H9 (cell line): ENCODE results near the gene ZNF775. TPM values are rescaled to one million over a fixed set of nuclear protein-coding genes. Genes with fewer than 3 reads are reported as not detected.

ENCODE experiments used
- DNase-seq: peaks from one replicate; pipeline ENCODE4 v3.0.0-alpha.2; 2017
- H2AFZ ChIP-seq: one replicate; pipeline ENCODE4 v1.6.1; 2013; ENCODE audit warnings: mild to moderate bottlenecking, low read length, control low read depth, moderate library complexity
- H2AK5ac ChIP-seq: 2 replicates; pipeline ENCODE4 v1.6.1; 2013; ENCODE audit warnings: low read length, control low read depth, mixed read lengths; ENCODE audit not compliant: insufficient read length
- H2BK120ac ChIP-seq: one replicate; pipeline ENCODE4 v1.6.1; 2013; ENCODE audit warnings: low read depth, mild to moderate bottlenecking, low read length, control low read depth, inconsistent platforms; ENCODE audit not compliant: poor library complexity, severe bottlenecking
- H2BK12ac ChIP-seq: 2 replicates; pipeline ENCODE4 v1.6.1; 2013; ENCODE audit warnings: low read length, control low read depth, mixed read lengths, low read depth; ENCODE audit not compliant: insufficient read length
- H2BK15ac ChIP-seq: 2 replicates; pipeline ENCODE4 v1.6.1; 2013; ENCODE audit warnings: low read depth, low read length, control low read depth
- H2BK20ac ChIP-seq: one replicate; pipeline ENCODE4 v1.6.1; 2013; ENCODE audit warnings: low read depth, mild to moderate bottlenecking, low read length, control low read depth, inconsistent platforms; ENCODE audit not compliant: poor library complexity, severe bottlenecking
- H2BK5ac ChIP-seq: 2 replicates; pipeline ENCODE4 v1.6.1; 2013; ENCODE audit warnings: low read length, control low read depth, mixed read lengths; ENCODE audit not compliant: insufficient read length
- H3K14ac ChIP-seq: 2 replicates; pipeline ENCODE4 v1.6.1; 2013; ENCODE audit warnings: low read length, control low read depth; ENCODE audit not compliant: insufficient read depth
- H3K18ac ChIP-seq: 2 replicates; pipeline ENCODE4 v1.6.1; 2013; ENCODE audit warnings: low read depth, mild to moderate bottlenecking, mixed read lengths, low read length, control low read depth; ENCODE audit not compliant: insufficient read length
- H3K23ac ChIP-seq: 2 replicates; pipeline ENCODE4 v1.6.1; 2013; ENCODE audit warnings: low read length, control low read depth, mixed read lengths, low read depth; ENCODE audit not compliant: insufficient read length
- H3K23me2 ChIP-seq: 2 replicates; pipeline ENCODE4 v1.6.1; 2013; ENCODE audit warnings: low read depth, mild to moderate bottlenecking, mixed read lengths, low read length, control low read depth; ENCODE audit not compliant: insufficient read length, poor library complexity, severe bottlenecking
- H3K27ac ChIP-seq: 2 replicates; pipeline ENCODE4 v1.5.1; 2013; ENCODE audit warnings: low read length, control low read depth, mixed read lengths, low read depth; ENCODE audit not compliant: insufficient read length
- H3K27me3 ChIP-seq: 2 replicates; pipeline ENCODE4 v1.6.1; 2013; ENCODE audit warnings: low read length, control low read depth, inconsistent platforms; ENCODE audit not compliant: insufficient read depth
- H3K4ac ChIP-seq: 2 replicates; pipeline ENCODE4 v1.6.1; 2013; ENCODE audit warnings: low read depth, mild to moderate bottlenecking, control low read depth, inconsistent platforms, low read length, moderate library complexity
- H3K4me1 ChIP-seq: 2 replicates; pipeline ENCODE4 v1.6.1; 2013; ENCODE audit warnings: low read length, control low read depth, inconsistent platforms; ENCODE audit not compliant: insufficient read depth
- H3K4me2 ChIP-seq: 2 replicates; pipeline ENCODE4 v1.6.1; 2013; ENCODE audit warnings: low read length, control low read depth, mixed read lengths; ENCODE audit not compliant: insufficient read length, insufficient read depth
- H3K56ac ChIP-seq: 2 replicates; pipeline ENCODE4 v1.6.1; 2013; ENCODE audit warnings: low read depth, mild to moderate bottlenecking, mixed read lengths, low read length, control low read depth; ENCODE audit not compliant: insufficient read length
- H3K79me1 ChIP-seq: 2 replicates; pipeline ENCODE4 v1.6.1; 2013; ENCODE audit warnings: low read depth, mild to moderate bottlenecking, moderate library complexity, low read length, control low read depth, inconsistent platforms; ENCODE audit not compliant: insufficient read depth, poor library complexity, severe bottlenecking
- H3K79me2 ChIP-seq: 2 replicates; pipeline ENCODE4 v1.6.1; 2013; ENCODE audit warnings: low read length, control low read depth, inconsistent platforms; ENCODE audit not compliant: insufficient read depth
- H3K9ac ChIP-seq: 2 replicates; pipeline ENCODE4 v1.6.1; 2013; ENCODE audit warnings: low read length, control low read depth, mixed read lengths; ENCODE audit not compliant: insufficient read length; ENCODE audit errors: extremely low read depth
- H3K9me3 ChIP-seq: one replicate; pipeline ENCODE4 v1.6.1; 2013; ENCODE audit warnings: low read depth, low read length, inconsistent platforms; ENCODE audit not compliant: control insufficient read depth
- H3T11ph ChIP-seq: one replicate; pipeline ENCODE4 v1.6.1; 2013; ENCODE audit warnings: mild to moderate bottlenecking, low read length, control low read depth, inconsistent platforms
- H4K20me1 ChIP-seq: one replicate; pipeline ENCODE4 v1.6.1; 2013; ENCODE audit not compliant: control insufficient read depth, insufficient read length, insufficient read depth
- H4K5ac ChIP-seq: 2 replicates; pipeline ENCODE4 v1.6.1; 2013; ENCODE audit warnings: low read depth, mild to moderate bottlenecking, mixed read lengths, low read length, control low read depth; ENCODE audit not compliant: insufficient read length
- H4K8ac ChIP-seq: replicated peaks from 2 replicates; pipeline ENCODE4 v1.6.1; 2013; ENCODE audit warnings: low read length, control low read depth, mixed read lengths, low read depth; ENCODE audit not compliant: insufficient read length
- H4K91ac ChIP-seq: 2 replicates; pipeline ENCODE4 v1.6.1; 2013; ENCODE audit warnings: low read depth, mild to moderate bottlenecking, moderate library complexity, mixed read lengths, low read length, control low read depth; ENCODE audit not compliant: insufficient read length
- H3K27ac Mint-ChIP-seq, 3 experiments: 2 replicates in 2 of 3; 3 replicates in 1 of 3; pipeline ENCODE4 v1.8.0; 2020 to 2021; ENCODE audit warnings: mixed read lengths in 3 of 3, mild to moderate bottlenecking in 1 of 3, moderate library complexity in 1 of 3
- H3K27me3 Mint-ChIP-seq: 2 replicates; pipeline ENCODE4 v1.8.0; 2021; ENCODE audit warnings: low read depth, mild to moderate bottlenecking, moderate library complexity, mixed read lengths
- H3K36me3 Mint-ChIP-seq, 3 experiments: 2 replicates in 2 of 3; 3 replicates in 1 of 3; pipeline ENCODE4 v1.8.0; 2020 to 2021; ENCODE audit warnings: low read depth in 3 of 3, mixed read lengths in 3 of 3; ENCODE audit not compliant: insufficient read depth in 1 of 3
- H3K4me1 Mint-ChIP-seq, 2 experiments: 2 replicates each; pipeline ENCODE4 v1.8.0; 2020; ENCODE audit warnings: mixed read lengths in 2 of 2
- H3K4me3 Mint-ChIP-seq, 2 experiments: 2 replicates in 1 of 2; 3 replicates in 1 of 2; pipeline ENCODE4 v1.8.0; 2020 to 2021; ENCODE audit warnings: mild to moderate bottlenecking in 2 of 2, mixed read lengths in 2 of 2, moderate library complexity in 1 of 2
- H3K9me3 Mint-ChIP-seq, 2 experiments: 2 replicates in 1 of 2; 3 replicates in 1 of 2; pipeline ENCODE4 v1.8.0; 2020; ENCODE audit warnings: mild to moderate bottlenecking in 2 of 2, mixed read lengths in 2 of 2, moderate library complexity in 1 of 2
- CTCF ChIP-seq: fragments of 200-600 bp; sonication (generic); conservative IDR thresholded peaks from 3 replicates; pipeline ENCODE4 v1.8.0; 2021; ENCODE audit warnings: antibody characterized with exemption, mild to moderate bottlenecking
- WGBS: extraction: QIAGEN DNeasy Blood & Tissue Kit; methylation state at CpG from one replicate; pipeline ENCODE4 v1.1.7; 2013; ENCODE audit warnings: missing lambda C conversion rate, low lambda C conversion rate, mixed read lengths; ENCODE audit not compliant: insufficient read length; ENCODE audit errors: extremely low coverage; 5-methylcytosine and 5-hydroxymethylcytosine counted together
- total RNA-seq: library from RNA; stranded (reverse); gene quantifications from 2 replicates; pipeline ENCODE4 v1.2.1, GENCODE V29; 2021

ZNF775 gene
- total RNA-seq, 1 experiment from 2014 or later = 10.5 TPM

GRCh38 chr7:150360363-150361058 lies 18.6 kb upstream of the ZNF775 start:
- no peaks in the 10 kb centered on the region for H3K23me2 ChIP-seq
- no peak overlapping the region for H3K9ac ChIP-seq
- H2AK5ac ChIP-seq = no peak overlapping the region
- no peak overlapping the region; a peak in 1 of 7 replicates for H3K27ac Mint-ChIP-seq
- H3K18ac ChIP-seq = no peak overlapping the region
- H3K4me1 ChIP-seq = 0 out of 2 replicates have a peak, but pooled peaks cover 3% of the 10 kb centered on the region
- H3K4ac ChIP-seq = no peak overlapping the region
- H3K4me2 ChIP-seq = no peak overlapping the region
- no peak for DNase-seq
- H2BK120ac ChIP-seq = no peak overlapping the region
- no peak overlapping the region for H4K5ac ChIP-seq
- H3K4me1 Mint-ChIP-seq = peaks cover 33 to 45% of the 10 kb centered on the region in 2 experiments
- no peak overlapping the region for H3K27ac ChIP-seq
- H3K9me3 Mint-ChIP-seq = peaks cover 4 to 7% of the 10 kb centered on the region in 2 experiments; a peak in 3 of 5 replicates
- H3K23ac ChIP-seq = no peak overlapping the region
- H2BK15ac ChIP-seq = no peak overlapping the region
- no peak overlapping the region for H3K14ac ChIP-seq
- H2AFZ ChIP-seq = no peak overlapping the region
- no peak overlapping the region for H4K91ac ChIP-seq
- peaks cover 0 to 4% (median 0%) of the 10 kb centered on the region in 3 experiments; a peak in 1 of 7 replicates for H3K36me3 Mint-ChIP-seq
- H2BK12ac ChIP-seq = no peak overlapping the region
- no peak overlapping the region for H3T11ph ChIP-seq
- H3K79me2 ChIP-seq = no peaks in the 10 kb centered on the region
- TF ChIP-seq CTCF = no peak
- H3K27me3 Mint-ChIP-seq = peaks cover 1% of the 10 kb centered on the region
- no peaks in the 10 kb centered on the region for H4K20me1 ChIP-seq
- H2BK5ac ChIP-seq = no peak overlapping the region
- no peaks in the 10 kb centered on the region for H3K79me1 ChIP-seq
- H3K56ac ChIP-seq = no peak overlapping the region
- WGBS = no CpG with 5 or more reads among the region's 5 CpGs
- no peak overlapping the region for H2BK20ac ChIP-seq
- no peak overlapping the region; a peak in 1 of 5 replicates for H3K4me3 Mint-ChIP-seq
- no peaks in the 10 kb centered on the region for H3K9me3 ChIP-seq
- no peaks in the 10 kb centered on the region for H3K27me3 ChIP-seq
- H4K8ac ChIP-seq = no peak overlapping the region
